ENCODE results near the gene HOOK2. TPM values are rescaled to one million over a fixed set of nuclear protein-coding genes. Genes with fewer than 3 reads are reported as not detected.
A peak's percentile ranks its signal among the peaks of the same experiment; 100 is the strongest.

The HOOK2 gene
- total and polyA plus RNA-seq, 9 donors: 13.1 to 40.8 (median 22.4) TPM

DNA sequence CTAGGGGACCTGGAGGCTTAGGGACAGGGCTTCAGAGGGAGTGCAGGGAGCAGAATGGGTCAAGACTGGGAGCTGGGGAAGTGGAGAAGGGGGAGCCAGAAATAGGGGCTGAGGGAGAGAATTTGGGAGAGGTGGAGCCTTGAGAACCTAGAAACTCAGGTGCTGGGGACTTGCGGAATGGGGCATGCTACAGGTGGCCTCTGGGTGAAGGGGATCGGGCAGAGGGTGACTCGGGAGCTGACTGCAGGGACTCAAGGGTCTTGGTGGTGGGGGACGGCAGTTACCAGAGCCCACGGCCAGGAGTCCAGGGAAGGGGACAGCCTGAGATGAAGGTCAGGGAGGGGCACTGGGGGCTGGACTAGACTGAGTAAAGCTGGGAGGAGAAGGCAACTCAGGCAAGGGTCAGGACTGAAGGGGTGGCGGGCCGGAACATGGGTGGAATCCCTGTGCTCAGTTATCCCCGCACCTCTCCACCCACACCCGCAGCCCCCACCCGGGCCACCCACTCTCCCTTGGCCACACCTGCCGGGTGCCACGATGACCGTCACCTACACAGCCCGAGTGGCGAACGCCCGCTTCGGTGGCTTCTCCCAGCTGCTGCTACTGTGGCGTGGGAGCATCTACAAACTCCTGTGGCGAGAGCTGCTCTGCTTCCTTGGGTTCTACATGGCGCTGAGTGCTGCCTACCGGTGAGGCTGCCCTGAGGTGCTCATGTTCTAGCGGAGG is 23.1 kb downstream of the HOOK2 start:
- Histone ChIP-seq H3K4me1 (ENCODE audit: control insufficient read depth, insufficient read depth, low read length) (peaks cover 9% of the 10 kb centered on the region), H3K9me3 (replicated peaks; ENCODE audit: control insufficient read depth, low read depth, low read length) (peaks cover 9% of the 10 kb centered on the region), H3K4me3 (ENCODE audit: low read length) (no peak overlapping the region), H3K36me3 (ENCODE audit: control insufficient read depth, insufficient read depth, low read length) (peaks cover 13% of the 10 kb centered on the region), H3K27me3 (ENCODE audit: control insufficient read depth, insufficient read depth, low read length) (peaks cover 24% of the 10 kb centered on the region), H3K27ac (ENCODE audit: low read length) (no peak overlapping the region)
- DNase-seq: no peak
- 84% methylated on average over 20 of the region's 23 CpGs for WGBS (ENCODE audit: insufficient coverage)

GRCh38 chr19:12751635-12752034 is 23.7 kb downstream of the HOOK2 start, which contains the start of gene BEST2:
Gene BEST2 (plus strand): TSS chr19:12751791. CDS start chr19:12752593, 802 bp downstream.
- Histone ChIP-seq H3K4me3 (ENCODE audit: low read length) (no peak within 1 kb of the TSS), H3K27ac (ENCODE audit: low read length) (no peak within 1 kb of the TSS), H3K36me3 (ENCODE audit: control insufficient read depth, insufficient read depth, low read length) (peaks cover 18% of the 10 kb centered on the region), H3K27me3 (ENCODE audit: control insufficient read depth, insufficient read depth, low read length) (peaks cover 24% of the 10 kb centered on the region), H3K9me3 (replicated peaks; ENCODE audit: control insufficient read depth, low read depth, low read length) (peaks cover 11% of the 10 kb centered on the region), H3K4me1 (ENCODE audit: control insufficient read depth, insufficient read depth, low read length) (peaks cover 5% of the 10 kb centered on the region)
- 59% methylated on average over 9 of the region's 14 CpGs for WGBS (ENCODE audit: insufficient coverage)
- DNase-seq: no peak

DNA sequence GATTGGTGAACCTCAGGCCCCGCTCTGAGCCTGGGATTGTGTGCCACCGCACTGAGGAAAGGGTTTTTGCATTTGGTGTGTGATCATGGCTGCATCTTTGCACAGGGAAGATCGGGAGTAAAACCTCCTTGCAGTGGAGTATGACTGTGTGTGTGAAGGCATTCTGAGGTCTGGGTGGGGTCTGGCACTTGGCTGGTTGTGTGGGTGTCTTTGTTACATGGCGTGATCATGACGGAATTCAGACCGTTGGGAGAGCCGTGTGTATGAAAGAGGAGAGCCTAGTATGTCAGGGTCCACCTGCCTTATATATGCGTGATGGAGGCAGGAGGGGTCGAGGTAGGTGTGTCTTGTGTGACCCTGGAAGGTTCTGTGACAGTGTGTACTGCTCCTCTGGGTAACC is 24.5 kb downstream of the HOOK2 start:
- WGBS (ENCODE audit: insufficient coverage): 62% methylated on average over 8 of the region's 9 CpGs
- Histone ChIP-seq H3K4me3 (ENCODE audit: low read length) (no peak overlapping the region), H3K27me3 (ENCODE audit: control insufficient read depth, insufficient read depth, low read length) (peaks cover 24% of the 10 kb centered on the region), H3K27ac (ENCODE audit: low read length) (no peak overlapping the region), H3K9me3 (replicated peaks; ENCODE audit: control insufficient read depth, low read depth, low read length) (peaks cover 11% of the 10 kb centered on the region), H3K4me1 (ENCODE audit: control insufficient read depth, insufficient read depth, low read length) (peaks cover 5% of the 10 kb centered on the region), H3K36me3 (ENCODE audit: control insufficient read depth, insufficient read depth, low read length) (peaks cover 25% of the 10 kb centered on the region)
- DNase-seq: no peak

GRCh38 chr19:12749938-12750521 is 25.3 kb downstream of the HOOK2 start:
- H3K9me3 ChIP-seq (replicated peaks; ENCODE audit: control insufficient read depth, low read depth, low read length): peaks cover 11% of the 10 kb centered on the region
- WGBS (ENCODE audit: insufficient coverage): 32% methylated on average over 18 of the region's 24 CpGs
- DNase-seq: peak; percentile 25
- no peak overlapping the region for H3K27ac ChIP-seq (ENCODE audit: low read length)
- peaks cover 34% of the 10 kb centered on the region for H3K36me3 ChIP-seq (ENCODE audit: control insufficient read depth, insufficient read depth, low read length)
- H3K4me1 ChIP-seq (ENCODE audit: control insufficient read depth, insufficient read depth, low read length): peaks cover 5% of the 10 kb centered on the region
- peaks cover 24% of the 10 kb centered on the region for H3K27me3 ChIP-seq (ENCODE audit: control insufficient read depth, insufficient read depth, low read length)
- no peak overlapping the region for H3K4me3 ChIP-seq (ENCODE audit: low read length)

DNA sequence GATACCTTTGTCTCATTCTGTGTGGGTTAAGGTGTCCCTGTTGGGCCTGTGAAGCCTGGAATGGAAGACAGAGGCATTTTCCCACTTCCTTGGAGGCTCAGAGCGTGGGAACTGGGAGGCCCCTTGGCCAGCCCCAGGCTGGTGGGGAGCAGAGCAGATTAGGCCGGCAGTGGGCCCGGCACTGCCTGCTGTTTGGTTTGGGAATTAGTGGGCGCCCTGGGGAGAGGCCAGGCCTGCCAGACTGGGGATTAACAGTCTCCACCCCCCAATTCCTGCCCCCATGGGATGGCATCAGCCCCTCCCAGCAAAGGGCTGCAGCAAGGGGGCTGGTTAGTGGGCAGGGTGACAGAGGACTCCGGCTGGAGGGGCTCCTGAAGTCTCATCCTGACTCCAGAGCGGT is 26.9 kb downstream of the HOOK2 start:
- Histone ChIP-seq H3K4me1 (ENCODE audit: control insufficient read depth, insufficient read depth, low read length) (peaks cover 5% of the 10 kb centered on the region), H3K4me3 (ENCODE audit: low read length) (no peak overlapping the region), H3K27ac (ENCODE audit: low read length) (no peak overlapping the region), H3K27me3 (ENCODE audit: control insufficient read depth, insufficient read depth, low read length) (peaks cover 21% of the 10 kb centered on the region), H3K9me3 (replicated peaks; ENCODE audit: control insufficient read depth, low read depth, low read length) (peaks cover 11% of the 10 kb centered on the region), H3K36me3 (ENCODE audit: control insufficient read depth, insufficient read depth, low read length) (peaks cover 40% of the 10 kb centered on the region)
- DNase-seq: no peak
- WGBS (ENCODE audit: insufficient coverage): 71% methylated on average over 1 of the region's 6 CpGs

DNA sequence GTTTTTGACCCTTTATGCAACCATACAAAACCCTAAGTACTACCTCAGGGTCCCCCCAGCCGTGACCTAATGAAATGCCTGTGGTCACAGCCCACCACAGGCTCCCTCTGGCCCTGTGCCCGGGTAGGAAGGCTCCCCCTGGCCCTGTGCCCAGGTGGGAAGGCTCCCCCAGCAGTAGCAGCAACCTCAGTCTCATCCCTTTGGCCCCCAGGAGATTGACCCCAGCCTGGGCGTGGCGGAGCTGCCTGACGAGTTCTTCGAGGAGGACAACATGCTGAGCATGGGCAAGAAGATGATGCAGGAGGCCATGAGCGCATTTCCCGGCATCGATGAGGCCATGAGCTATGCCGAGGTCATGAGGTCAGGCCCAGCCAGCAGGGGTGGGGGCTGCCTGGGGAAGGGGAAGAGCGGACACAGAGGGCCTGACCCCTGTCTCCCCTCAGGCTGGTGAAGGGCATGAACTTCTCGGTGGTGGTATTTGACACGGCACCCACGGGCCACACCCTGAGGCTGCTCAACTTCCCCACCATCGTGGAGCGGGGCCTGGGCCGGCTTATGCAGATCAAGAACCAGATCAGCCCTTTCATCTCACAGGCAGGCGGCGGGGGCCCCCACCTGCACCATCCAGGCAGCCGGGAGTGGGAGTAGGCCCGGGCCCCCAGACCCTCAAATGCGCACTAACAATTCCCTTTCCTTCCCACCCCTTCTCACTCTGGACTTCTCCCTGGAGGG is 30.0 kb downstream of the HOOK2 start:
- peaks cover 11% of the 10 kb centered on the region for H3K9me3 ChIP-seq (replicated peaks; ENCODE audit: control insufficient read depth, low read depth, low read length)
- peaks cover 51% of the 10 kb centered on the region for H3K36me3 ChIP-seq (ENCODE audit: control insufficient read depth, insufficient read depth, low read length)
- H3K4me1 ChIP-seq (ENCODE audit: control insufficient read depth, insufficient read depth, low read length): peaks cover 3% of the 10 kb centered on the region
- no peak overlapping the region for H3K27ac ChIP-seq (ENCODE audit: low read length)
- peaks cover 3% of the 10 kb centered on the region for H3K27me3 ChIP-seq (ENCODE audit: control insufficient read depth, insufficient read depth, low read length)
- 78% methylated on average over 17 of the region's 22 CpGs for WGBS (ENCODE audit: insufficient coverage)
- no peak for DNase-seq
- no peak overlapping the region for H3K4me3 ChIP-seq (ENCODE audit: low read length)

DNA sequence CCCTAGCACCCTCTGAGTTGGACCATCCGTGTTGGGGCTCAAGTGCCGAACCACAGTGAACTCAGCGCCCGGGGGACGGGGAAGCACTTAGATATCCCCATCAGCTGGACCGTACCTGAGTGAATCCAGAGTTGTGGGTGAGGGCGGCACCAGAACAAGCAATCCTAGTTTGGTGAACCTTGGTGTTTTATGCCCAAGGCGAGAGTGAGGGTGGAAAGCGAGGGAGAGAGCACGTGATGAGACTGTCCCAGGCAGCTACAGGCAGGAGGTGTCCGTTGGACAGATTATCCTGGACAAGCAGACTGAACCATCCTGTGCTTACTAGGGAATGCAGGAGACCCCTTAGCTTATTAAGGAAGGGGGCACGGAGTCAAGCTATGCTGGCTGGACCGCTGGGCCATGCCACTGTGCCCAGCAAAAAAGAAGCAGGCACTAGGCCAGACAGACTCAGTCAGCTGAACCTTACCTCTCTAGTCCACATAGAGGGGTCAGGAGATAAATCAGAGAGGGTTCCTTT is 37.5 kb downstream of the HOOK2 start:
- WGBS (ENCODE audit: insufficient coverage): 4% methylated on average over 11 of the region's 13 CpGs
- Histone ChIP-seq H3K4me1 (ENCODE audit: control insufficient read depth, insufficient read depth, low read length) (peaks cover 29% of the 10 kb centered on the region), H3K27me3 (ENCODE audit: control insufficient read depth, insufficient read depth, low read length) (no peaks in the 10 kb centered on the region), H3K4me3 (ENCODE audit: low read length) (peak overlapping the region; percentile 93), H3K36me3 (ENCODE audit: control insufficient read depth, insufficient read depth, low read length) (peaks cover 31% of the 10 kb centered on the region), H3K9me3 (replicated peaks; ENCODE audit: control insufficient read depth, low read depth, low read length) (no peaks in the 10 kb centered on the region), H3K27ac (ENCODE audit: low read length) (no peak overlapping the region)
- no peak for DNase-seq

DNA sequence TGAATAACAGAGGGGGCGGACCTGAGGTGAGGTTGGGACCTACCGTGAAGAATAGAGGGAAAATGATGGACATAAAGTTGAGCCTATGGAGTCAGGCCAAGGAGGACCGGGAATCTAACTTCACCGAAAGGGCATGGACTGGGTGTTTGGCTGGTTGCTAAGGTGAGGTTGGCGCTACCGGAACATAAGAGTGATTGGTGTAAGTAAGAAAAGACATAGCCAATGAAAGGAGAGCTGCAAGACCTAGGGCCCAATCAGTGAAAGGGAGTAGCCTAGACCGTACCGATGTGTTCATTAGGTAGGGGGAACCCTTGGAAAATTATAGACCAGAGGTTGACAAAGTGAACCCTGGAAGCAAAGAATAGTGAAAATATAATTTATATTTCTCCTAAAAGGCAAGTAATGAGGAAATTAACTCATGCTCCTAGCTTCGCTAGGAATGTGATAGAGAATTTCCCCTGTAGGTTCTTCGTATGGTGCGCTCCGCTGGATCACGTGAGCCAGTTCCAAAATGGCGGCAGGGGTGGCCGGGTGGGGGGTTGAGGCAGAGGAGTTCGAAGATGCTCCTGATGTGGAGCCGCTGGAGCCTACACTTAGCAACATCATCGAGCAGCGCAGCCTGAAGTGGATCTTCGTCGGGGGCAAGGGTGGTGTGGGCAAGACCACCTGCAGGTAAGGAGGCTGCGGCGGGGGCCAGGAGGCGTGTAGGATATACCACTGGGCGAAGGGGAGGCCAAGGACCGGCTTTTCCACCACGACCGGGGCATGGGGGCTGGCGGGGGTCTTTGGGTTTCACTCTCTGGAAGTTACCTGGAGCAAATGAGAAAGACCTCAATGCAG is 38.1 kb downstream of the HOOK2 start, which contains the start of gene GET3:
Gene GET3 (plus strand): TSS at position 503 of the 840 bp plus-strand sequence. CDS start 9 bp downstream, at position 512.
- H3K36me3 ChIP-seq (ENCODE audit: control insufficient read depth, insufficient read depth, low read length): peaks cover 30% of the 10 kb centered on the region
- H3K4me3 ChIP-seq (ENCODE audit: low read length): peak within 1 kb of the TSS; percentile 93
- WGBS (ENCODE audit: insufficient coverage): under 1% methylated on average over 27 of the region's 29 CpGs
- peak within 1 kb of the TSS; percentile 93 for H3K27ac ChIP-seq (ENCODE audit: low read length)
- peaks cover 35% of the 10 kb centered on the region for H3K4me1 ChIP-seq (ENCODE audit: control insufficient read depth, insufficient read depth, low read length)
- no peaks in the 10 kb centered on the region for H3K9me3 ChIP-seq (replicated peaks; ENCODE audit: control insufficient read depth, low read depth, low read length)
- H3K27me3 ChIP-seq (ENCODE audit: control insufficient read depth, insufficient read depth, low read length): no peaks in the 10 kb centered on the region
- DNase-seq: peak; percentile 99

GRCh38 chr19:12733369-12734214 is 41.8 kb downstream of the HOOK2 start:
- Histone ChIP-seq H3K4me3 (ENCODE audit: low read length) (peak overlapping the region; percentile 55), H3K27me3 (ENCODE audit: control insufficient read depth, insufficient read depth, low read length) (no peaks in the 10 kb centered on the region), H3K4me1 (ENCODE audit: control insufficient read depth, insufficient read depth, low read length) (peaks cover 36% of the 10 kb centered on the region), H3K27ac (ENCODE audit: low read length) (peak overlapping the region; percentile 62), H3K36me3 (ENCODE audit: control insufficient read depth, insufficient read depth, low read length) (peaks cover 36% of the 10 kb centered on the region), H3K9me3 (replicated peaks; ENCODE audit: control insufficient read depth, low read depth, low read length) (no peaks in the 10 kb centered on the region)
- WGBS (ENCODE audit: insufficient coverage): 0% methylated on average over 8 of the region's 15 CpGs
- peak; percentile 51 for DNase-seq

All from muscle of leg (tissue), 11 donors.